Esophagus squamous epithelium (tissue), 4 donors: Measurements from ENCODE around the gene SLC11A1.

ENCODE experiments used
- POLR2A ChIP-seq, 4 donors: fragments of 450-650 bp; IDR thresholded peaks; one replicate each; pipeline ENCODE4 v1.6.1; 2017; ENCODE audit warnings: antibody characterized with exemption in 4 of 4, mild to moderate bottlenecking in 4 of 4, moderate library complexity in 3 of 4
- TF ChIP-seq, protein P1 (sequence below), 6 experiments: fragments of 450-650 bp in 4 of 6; fragments of 200-600 bp in 2 of 6; sonication (generic) in 2 of 6; IDR thresholded peaks; one replicate each; pipeline ENCODE4 v1.5.1; 2016 to 2019; ENCODE audit warnings: antibody characterized with exemption in 6 of 6, mild to moderate bottlenecking in 4 of 6, moderate library complexity in 4 of 6

DNA sequence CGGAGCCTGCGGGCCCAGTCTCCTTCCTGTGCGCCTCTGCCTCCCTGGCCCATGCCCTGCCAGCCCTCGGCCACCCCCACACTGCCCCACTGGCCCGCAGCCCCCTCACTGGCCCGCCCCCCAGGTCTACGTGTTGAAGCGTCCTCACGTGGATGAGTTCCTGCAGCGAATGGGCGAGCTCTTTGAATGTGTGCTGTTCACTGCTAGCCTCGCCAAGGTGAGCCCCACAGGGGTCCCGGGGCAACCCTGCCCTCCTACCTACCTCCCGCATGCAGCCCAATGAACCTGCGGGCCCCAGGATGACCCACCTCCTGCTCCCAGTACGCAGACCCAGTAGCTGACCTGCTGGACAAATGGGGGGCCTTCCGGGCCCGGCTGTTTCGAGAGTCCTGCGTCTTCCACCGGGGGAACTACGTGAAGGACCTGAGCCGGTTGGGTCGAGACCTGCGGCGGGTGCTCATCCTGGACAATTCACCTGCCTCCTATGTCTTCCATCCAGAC is 20.9 kb downstream of the SLC11A1 start:
- TF ChIP-seq POLR2A (IDR thresholded peaks at IDR 0.05) = no peak
- TF ChIP-seq, protein P1, sequence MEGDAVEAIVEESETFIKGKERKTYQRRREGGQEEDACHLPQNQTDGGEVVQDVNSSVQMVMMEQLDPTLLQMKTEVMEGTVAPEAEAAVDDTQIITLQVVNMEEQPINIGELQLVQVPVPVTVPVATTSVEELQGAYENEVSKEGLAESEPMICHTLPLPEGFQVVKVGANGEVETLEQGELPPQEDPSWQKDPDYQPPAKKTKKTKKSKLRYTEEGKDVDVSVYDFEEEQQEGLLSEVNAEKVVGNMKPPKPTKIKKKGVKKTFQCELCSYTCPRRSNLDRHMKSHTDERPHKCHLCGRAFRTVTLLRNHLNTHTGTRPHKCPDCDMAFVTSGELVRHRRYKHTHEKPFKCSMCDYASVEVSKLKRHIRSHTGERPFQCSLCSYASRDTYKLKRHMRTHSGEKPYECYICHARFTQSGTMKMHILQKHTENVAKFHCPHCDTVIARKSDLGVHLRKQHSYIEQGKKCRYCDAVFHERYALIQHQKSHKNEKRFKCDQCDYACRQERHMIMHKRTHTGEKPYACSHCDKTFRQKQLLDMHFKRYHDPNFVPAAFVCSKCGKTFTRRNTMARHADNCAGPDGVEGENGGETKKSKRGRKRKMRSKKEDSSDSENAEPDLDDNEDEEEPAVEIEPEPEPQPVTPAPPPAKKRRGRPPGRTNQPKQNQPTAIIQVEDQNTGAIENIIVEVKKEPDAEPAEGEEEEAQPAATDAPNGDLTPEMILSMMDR (IDR thresholded peaks at IDR 0.05) = no peak
